CD4-positive, alpha-beta T cell (primary cell): ENCODE data around the gene TC2N. TPM values are rescaled to one million over a fixed set of nuclear protein-coding genes. Genes with fewer than 3 reads are reported as not detected.

Experiments used
- ATAC-seq: fragments of 200-7000 bp; cut with Tn5 transposase; one replicate; pipeline ENCODE4 v1.10.0; 2022; ENCODE audit warnings: mild to moderate bottlenecking; ENCODE audit not compliant: poor library complexity
- CTCF ChIA-PET: fragments of 350-600 bp; sonication (Branson Sonifier 250); formaldehyde crosslinking; loops from one replicate; lab custom pipeline; 2021; ENCODE audit warnings: antibody characterized with exemption, inconsistent platforms; lab: Charles Lee
- POLR2A ChIA-PET: fragments of 350-600 bp; sonication (Branson Sonifier 250); formaldehyde crosslinking; loops from one replicate; lab custom pipeline; 2021; ENCODE audit warnings: antibody characterized with exemption, inconsistent platforms; lab: Charles Lee
- DNase-seq, 14 experiments: peaks; one replicate each; pipeline ENCODE4 v3.0.0-alpha.2; 2013 to 2020; ENCODE audit warnings: mixed read lengths in 2 of 14
- H3K27ac ChIP-seq, 2 donors: one replicate each; pipeline versions ENCODE4 v1.5.1 to v1.7.0; 2013; ENCODE audit warnings: low read length in 2 of 2, low read depth in 1 of 2, mild to moderate bottlenecking in 1 of 2
- H3K27me3 ChIP-seq, 2 experiments: 1 replicate in 1 of 2; 2 replicates in 1 of 2; pipeline versions ENCODE4 v1.6.1 to v1.7.0; 2013; ENCODE audit warnings: low read length in 2 of 2, control low read depth in 1 of 2, mild to moderate bottlenecking in 1 of 2, moderate library complexity in 1 of 2; ENCODE audit not compliant: insufficient read depth in 2 of 2, control insufficient read depth in 1 of 2
- H3K36me3 ChIP-seq: one replicate; pipeline ENCODE4 v1.6.1; 2013; ENCODE audit warnings: low read length, control low read depth; ENCODE audit not compliant: insufficient read depth
- H3K4me1 ChIP-seq: one replicate; pipeline ENCODE4 v1.6.1; 2013; ENCODE audit warnings: low read length, control low read depth; ENCODE audit not compliant: insufficient read depth
- H3K4me3 ChIP-seq: one replicate; pipeline ENCODE4 v1.5.1; 2013; ENCODE audit warnings: mild to moderate bottlenecking, low read length, moderate library complexity
- H3K9me3 ChIP-seq, 2 experiments: 1 replicate in 1 of 2; 2 replicates in 1 of 2; pipeline versions ENCODE4 v1.6.1 to v1.7.0; 2013; ENCODE audit warnings: low read length in 2 of 2, mild to moderate bottlenecking in 2 of 2, control low read depth in 1 of 2, moderate library complexity in 1 of 2; ENCODE audit not compliant: control insufficient read depth in 1 of 2, insufficient read depth in 1 of 2
- H3K27ac Mint-ChIP-seq: one replicate; pipeline ENCODE4 v1.8.0; 2020; ENCODE audit warnings: mixed read lengths
- H3K27me3 Mint-ChIP-seq: one replicate; pipeline ENCODE4 v1.8.0; 2021; ENCODE audit warnings: mixed read lengths
- H3K36me3 Mint-ChIP-seq: one replicate; pipeline ENCODE4 v1.8.0; 2021; ENCODE audit warnings: low read depth, mixed read lengths
- H3K4me1 Mint-ChIP-seq: one replicate; pipeline ENCODE4 v1.8.0; 2021; ENCODE audit warnings: low read depth, mixed read lengths
- H3K4me3 Mint-ChIP-seq: one replicate; pipeline ENCODE4 v1.8.0; 2020; ENCODE audit warnings: mild to moderate bottlenecking, mixed read lengths
- H3K9me3 Mint-ChIP-seq: one replicate; pipeline ENCODE4 v1.8.0; 2020; ENCODE audit warnings: mixed read lengths
- intact Hi-C, 2 experiments: fragments of 100-400 bp; cut with DNase I in 1 of 2; cut with micrococcal nuclease in 1 of 2; formaldehyde crosslinking; loops; one replicate each; pipeline versions ENCODE4 v1.15.1 to v1.9.0; 2023 to 2025; cut with DNase I, micrococcal nuclease
- total RNA-seq, 174 experiments: library from RNA in 2 of 174; stranded (reverse) in 2 of 174; gene quantifications; one replicate each; pipeline ENCODE4 v1.2.3 and lab custom pipeline; 2021 to 2026
- TF ChIP-seq, protein P1 (sequence below): fragments of 200-600 bp; IDR thresholded peaks from one replicate; pipeline ENCODE4 v1.8.0; 2022; ENCODE audit warnings: antibody characterized with exemption, mild to moderate bottlenecking

The TC2N gene
- total RNA-seq, 2 experiments from 2014 or later, result 129 to 138 TPM

DNA sequence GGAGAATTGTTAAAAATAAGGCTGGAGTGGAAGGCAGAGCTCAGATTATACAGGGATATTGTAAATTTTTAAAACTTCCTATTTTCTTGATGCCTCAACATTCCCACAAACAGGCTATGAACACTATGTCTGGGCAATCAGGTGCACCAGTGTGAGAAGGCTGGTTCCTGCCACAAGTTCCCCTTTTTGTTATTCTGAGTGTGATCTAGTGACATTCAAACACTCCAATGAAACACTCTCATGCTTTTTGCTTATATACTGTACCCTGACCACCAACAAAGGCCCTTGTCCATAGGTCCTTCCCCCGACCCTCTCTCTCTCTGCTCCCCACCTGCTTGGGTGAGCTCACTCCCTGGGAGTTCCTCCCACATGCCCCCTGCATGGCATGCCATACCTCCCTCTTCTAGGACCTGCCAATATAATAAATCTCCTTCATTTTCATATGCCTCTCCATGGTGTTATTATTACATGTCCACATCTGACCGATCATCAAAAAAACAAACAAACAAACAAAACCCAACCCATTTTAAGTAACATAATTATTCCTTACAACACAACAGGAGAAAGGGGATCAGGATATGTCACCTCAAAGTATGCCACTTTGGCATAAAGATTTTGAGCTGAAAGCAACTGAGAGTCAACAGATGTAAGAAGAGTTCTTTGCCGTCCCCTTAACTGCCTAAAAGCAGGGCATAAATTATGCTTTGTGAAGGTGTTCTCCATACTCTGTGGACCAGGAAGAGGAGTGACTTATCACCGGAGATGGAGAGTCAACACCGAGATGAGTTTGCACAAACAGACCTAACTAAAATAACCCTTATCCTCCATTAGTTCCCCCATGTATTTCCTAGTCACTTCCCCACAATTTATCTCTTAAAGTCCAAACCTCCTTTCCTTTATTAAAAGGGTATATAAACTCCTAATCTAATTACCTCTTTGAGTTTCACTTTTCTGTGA, 92.9 kb downstream of the TC2N start:
- TF ChIP-seq, protein P1, sequence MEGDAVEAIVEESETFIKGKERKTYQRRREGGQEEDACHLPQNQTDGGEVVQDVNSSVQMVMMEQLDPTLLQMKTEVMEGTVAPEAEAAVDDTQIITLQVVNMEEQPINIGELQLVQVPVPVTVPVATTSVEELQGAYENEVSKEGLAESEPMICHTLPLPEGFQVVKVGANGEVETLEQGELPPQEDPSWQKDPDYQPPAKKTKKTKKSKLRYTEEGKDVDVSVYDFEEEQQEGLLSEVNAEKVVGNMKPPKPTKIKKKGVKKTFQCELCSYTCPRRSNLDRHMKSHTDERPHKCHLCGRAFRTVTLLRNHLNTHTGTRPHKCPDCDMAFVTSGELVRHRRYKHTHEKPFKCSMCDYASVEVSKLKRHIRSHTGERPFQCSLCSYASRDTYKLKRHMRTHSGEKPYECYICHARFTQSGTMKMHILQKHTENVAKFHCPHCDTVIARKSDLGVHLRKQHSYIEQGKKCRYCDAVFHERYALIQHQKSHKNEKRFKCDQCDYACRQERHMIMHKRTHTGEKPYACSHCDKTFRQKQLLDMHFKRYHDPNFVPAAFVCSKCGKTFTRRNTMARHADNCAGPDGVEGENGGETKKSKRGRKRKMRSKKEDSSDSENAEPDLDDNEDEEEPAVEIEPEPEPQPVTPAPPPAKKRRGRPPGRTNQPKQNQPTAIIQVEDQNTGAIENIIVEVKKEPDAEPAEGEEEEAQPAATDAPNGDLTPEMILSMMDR, result no peak
- Mint-ChIP-seq H3K36me3 (peaks cover 26% of the 10 kb centered on the region), H3K27ac (peak overlapping the region; percentile 5), H3K4me1 (peaks cover 18% of the 10 kb centered on the region), H3K27me3 (no peaks in the 10 kb centered on the region), H3K4me3 (no peak overlapping the region), H3K9me3 (no peaks in the 10 kb centered on the region)
- ATAC-seq (no peak), DNase-seq (no peak)
- POLR2A ChIA-PET, result interaction anchor here (0.7 kb wide), 1 partner anchor 81 kb away, joined by 3 read pairs; no protein-coding TSS in a partner anchor
- H3K9me3 ChIP-seq, result no peaks in the 10 kb centered on the region
- intact Hi-C loops, result no loop called here
- CTCF ChIA-PET, result interaction anchor here (1.0 to 1.1 kb wide), 2 partner anchors 16 to 28 kb away, joined by 3 to 4 read pairs; no protein-coding TSS in a partner anchor
- no peaks in the 10 kb centered on the region for H3K27me3 ChIP-seq
- no peak overlapping the region for H3K27ac ChIP-seq
- H3K36me3 ChIP-seq, result peaks cover 24% of the 10 kb centered on the region
- H3K4me3 ChIP-seq, result no peak overlapping the region
- H3K4me1 ChIP-seq, result no peaks in the 10 kb centered on the region

DNA sequence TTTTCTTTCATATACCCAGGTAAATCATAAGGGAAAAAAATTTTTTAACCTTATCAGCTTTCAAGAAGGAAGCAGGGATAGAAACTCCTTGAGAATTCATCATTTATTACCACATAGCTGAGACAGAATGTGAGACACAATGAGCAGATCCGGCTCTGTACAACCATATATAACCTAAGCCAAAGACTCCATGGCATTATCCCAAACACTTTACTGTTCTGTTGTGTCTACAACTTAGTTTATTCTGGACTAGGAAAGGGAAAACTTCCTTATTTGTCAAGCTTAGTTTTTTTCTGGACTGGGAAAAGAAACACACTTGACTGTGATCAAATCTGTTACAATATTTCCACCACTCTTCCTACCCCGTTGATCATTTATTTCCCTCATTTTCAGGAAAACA, 97.2 kb downstream of the TC2N start:
- Mint-ChIP-seq H3K4me1 (peaks cover 15% of the 10 kb centered on the region), H3K36me3 (peaks cover 21% of the 10 kb centered on the region), H3K9me3 (no peaks in the 10 kb centered on the region), H3K4me3 (no peak overlapping the region), H3K27me3 (no peaks in the 10 kb centered on the region), H3K27ac (no peak overlapping the region)
- H3K27ac ChIP-seq, result no peak overlapping the region
- H3K9me3 ChIP-seq, result peaks cover 0 to 4% of the 10 kb centered on the region in 2 experiments
- H3K36me3 ChIP-seq, result peaks cover 8% of the 10 kb centered on the region
- ATAC-seq (no peak), DNase-seq (no peak)
- ChIA-PET CTCF (no interaction called here), POLR2A (interaction anchor here (1.0 kb wide), 1 partner anchor 10 kb away, joined by 3 read pairs; no protein-coding TSS in a partner anchor)
- TF ChIP-seq, protein P1, result no peak
- intact Hi-C loops, result no loop called here
- no peak overlapping the region for H3K4me3 ChIP-seq
- H3K4me1 ChIP-seq, result no peaks in the 10 kb centered on the region
- H3K27me3 ChIP-seq, result no peaks in the 10 kb centered on the region

DNA sequence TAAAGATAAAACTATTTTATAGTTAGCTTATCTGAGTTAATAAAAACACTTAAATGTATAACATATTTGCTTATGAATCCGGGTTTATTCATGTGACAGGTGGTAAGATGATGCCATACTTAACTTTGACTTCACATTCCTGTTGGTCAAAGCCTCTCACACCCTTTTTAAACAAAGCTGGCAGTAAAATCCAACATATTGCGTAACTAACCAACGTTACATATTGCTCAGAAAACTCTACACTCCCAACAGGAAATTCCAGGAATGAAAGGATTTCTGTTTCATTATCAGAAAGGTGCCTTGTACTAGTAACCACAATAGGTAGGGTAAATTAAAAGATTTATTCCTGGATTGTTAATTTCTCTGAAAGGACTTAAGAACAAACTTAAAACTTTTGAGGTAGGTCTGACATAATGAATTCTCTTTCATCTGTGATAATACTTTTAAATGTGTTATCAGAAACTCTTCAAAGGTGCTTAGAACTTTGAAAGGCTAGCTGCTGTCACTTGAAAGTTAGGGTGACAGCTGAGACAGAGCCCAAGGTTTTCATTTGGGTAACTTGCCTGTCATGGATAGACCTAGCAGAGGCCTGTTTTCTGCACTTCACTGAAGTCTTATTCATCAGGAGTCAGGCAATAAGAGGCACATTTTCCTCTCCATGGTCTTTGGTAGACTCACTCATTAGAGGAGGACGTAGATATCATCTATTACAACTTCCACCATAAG, 111.6 kb downstream of the TC2N start:
- Mint-ChIP-seq H3K4me1 (no peaks in the 10 kb centered on the region), H3K27me3 (no peaks in the 10 kb centered on the region), H3K4me3 (no peak overlapping the region), H3K9me3 (peaks cover 3% of the 10 kb centered on the region), H3K36me3 (peaks cover 31% of the 10 kb centered on the region), H3K27ac (no peak overlapping the region)
- Histone ChIP-seq H3K9me3 (peaks cover 0 to 5% of the 10 kb centered on the region in 2 experiments), H3K27me3 (no peaks in the 10 kb centered on the region), H3K36me3 (peaks cover 7% of the 10 kb centered on the region), H3K27ac (no peak overlapping the region), H3K4me3 (no peak overlapping the region), H3K4me1 (no peaks in the 10 kb centered on the region)
- ATAC-seq (no peak), DNase-seq (no peak)
- ChIA-PET POLR2A (no interaction called here), CTCF (no interaction called here)
- intact Hi-C loops, result no loop called here
- TF ChIP-seq, protein P1, result no peak
